Activated CD4-positive, CD25-positive, alpha-beta regulatory T cell treated with anti-CD3 and anti-CD28 coated beads, Interleukin-2, amount 50 U/mL, for 24 hours (primary cell): Measurements from ENCODE around the gene ZNF488.

Experiments
- ATAC-seq, 2 donors: fragments of 150-1000 bp; cut with Tn5 transposase; one replicate each; pipeline ENCODE4 v1.10.0; 2021; ENCODE audit warnings: mild to moderate bottlenecking in 1 of 2, moderate library complexity in 1 of 2

ZNF488 gene

DNA sequence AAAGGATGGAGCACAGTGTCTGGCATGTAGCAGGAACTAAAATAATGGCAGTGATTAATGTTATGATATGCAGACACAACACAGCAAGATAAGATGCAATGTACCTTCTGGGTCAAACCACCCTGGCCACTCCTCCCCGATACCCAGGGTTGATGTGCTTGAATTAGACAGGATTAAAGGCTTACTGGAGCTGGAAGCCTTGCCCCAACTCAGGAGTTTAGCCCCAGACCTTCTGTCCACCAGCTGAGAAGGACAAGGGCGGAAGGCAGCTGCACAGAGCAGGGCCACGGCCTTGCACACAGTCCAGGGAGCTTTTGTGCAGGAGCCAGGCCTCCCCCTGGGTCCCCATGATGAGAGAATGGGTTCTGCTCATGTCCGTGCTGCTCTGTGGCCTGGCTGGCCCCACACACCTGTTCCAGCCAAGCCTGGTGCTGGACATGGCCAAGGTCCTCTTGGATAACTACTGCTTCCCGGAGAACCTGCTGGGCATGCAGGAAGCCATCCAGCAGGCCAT, 35.9 kb downstream of the ZNF488 start, which contains the start of gene RBP3:
RBP3 (plus strand) TSS at position 226 of the 514 bp plus-strand sequence; CDS start at position 348, 122 bp downstream.
- ATAC-seq: no peak

DNA sequence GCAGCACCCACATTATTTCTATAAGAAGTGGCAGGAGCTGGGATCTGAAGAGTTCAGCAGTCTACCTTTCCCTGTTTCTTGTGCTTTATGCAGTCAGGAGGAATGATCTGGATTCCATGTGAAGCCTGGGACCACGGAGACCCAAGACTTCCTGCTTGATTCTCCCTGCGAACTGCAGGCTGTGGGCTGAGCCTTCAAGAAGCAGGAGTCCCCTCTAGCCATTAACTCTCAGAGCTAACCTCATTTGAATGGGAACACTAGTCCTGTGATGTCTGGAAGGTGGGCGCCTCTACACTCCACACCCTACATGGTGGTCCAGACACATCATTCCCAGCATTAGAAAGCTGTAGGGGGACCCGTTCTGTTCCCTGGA, 36.8 kb downstream of the ZNF488 start:
- no peak for ATAC-seq

DNA sequence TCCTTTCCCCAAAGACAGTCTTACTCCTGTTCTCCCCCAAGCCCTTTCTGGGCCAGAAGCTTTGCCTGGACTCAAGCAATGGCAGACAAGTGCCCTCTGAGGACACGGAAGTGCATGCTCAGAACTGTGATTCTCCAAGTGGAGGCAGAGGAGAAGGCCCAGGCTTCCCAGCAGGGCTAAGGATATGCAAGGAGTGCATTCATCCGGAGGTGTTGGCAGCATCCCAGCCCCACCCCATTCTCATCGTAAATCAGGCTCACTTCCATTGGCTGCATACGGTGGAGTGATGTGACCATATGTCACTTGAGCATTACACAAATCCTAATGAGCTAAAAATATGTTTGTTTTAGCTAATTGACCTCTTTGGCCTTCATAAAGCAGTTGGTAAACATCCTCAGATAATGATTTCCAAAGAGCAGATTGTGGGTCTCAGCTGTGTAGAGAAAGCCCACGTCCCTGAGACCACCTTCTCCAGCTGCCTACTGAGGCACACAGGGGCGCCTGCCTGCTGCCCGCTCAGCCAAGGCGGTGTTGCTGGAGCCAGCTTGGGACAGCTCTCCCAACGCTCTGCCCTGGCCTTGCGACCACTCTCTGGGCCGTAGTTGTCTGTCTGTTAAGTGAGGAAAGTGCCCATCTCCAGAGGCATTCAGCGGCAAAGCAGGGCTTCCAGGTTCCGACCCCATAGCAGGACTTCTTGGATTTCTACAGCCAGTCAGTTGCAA, 37.4 kb downstream of the ZNF488 start:
- ATAC-seq: no peak

DNA sequence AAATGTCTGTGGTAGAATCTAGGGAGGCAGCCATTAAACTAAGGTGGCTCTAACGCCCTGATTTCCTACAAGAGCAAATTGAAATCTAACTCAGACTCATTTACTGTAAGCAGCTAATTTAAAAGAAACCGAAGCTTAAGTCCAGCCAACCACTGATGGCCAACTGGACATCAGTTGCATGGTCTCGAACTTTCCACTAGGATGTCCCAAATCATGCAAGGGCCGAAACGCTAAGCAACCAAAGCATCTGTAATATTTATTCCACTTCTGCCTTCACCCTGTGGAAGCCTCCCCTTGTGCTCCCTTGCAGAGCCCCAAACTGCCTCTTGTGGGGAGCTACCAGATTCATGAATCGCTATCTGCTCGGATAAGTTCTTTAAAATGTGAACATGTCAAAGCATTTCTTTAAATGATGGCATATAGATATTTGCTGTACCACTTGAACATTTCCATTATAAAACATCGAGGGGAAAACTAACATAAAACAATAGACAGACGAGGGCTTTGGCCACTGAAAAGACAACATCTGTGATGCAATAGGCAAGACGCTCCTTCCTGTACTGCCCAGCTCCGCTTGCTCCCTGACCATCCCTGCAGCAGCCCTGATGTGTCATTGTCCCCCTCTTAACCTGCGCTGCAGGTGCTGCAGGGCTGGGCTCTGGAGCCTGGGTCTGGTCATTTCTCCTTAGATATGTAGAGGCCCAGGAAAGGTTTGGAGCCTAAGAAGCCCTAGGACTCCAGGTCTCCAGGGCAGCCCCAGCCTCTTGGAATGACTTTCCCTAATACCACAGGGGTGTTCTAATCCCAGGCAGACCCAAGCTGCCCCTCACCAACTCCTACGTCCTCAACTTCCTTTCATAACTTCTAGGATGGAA, 38.9 kb downstream of the ZNF488 start:
- no peak for ATAC-seq

DNA sequence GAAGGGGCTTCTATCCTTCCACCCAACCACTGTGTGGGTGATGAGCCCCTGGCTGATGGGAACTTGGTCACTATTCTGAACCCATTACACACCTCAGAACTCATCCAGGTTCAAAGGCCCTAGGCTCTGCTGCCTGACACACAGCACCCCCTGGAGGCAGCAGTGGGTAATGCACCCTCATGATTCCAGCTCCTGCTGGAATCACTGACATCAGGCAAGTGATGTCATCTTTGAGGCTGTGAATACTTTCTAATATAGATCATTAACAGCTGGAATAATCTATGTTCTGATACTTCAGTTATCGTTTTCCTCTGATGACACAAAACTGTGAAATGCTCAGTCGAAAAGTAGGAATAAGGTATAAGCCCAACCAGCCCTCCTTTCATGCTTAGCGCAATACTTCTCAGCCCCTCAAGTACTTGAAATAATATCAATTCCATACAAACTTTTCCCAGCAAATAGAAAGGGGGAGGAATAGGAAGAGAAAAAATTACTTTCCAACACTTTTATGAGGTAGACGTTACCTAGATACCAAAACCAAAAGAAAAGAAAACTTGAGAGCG, 43.4 kb downstream of the ZNF488 start:
- ATAC-seq: no peak

DNA sequence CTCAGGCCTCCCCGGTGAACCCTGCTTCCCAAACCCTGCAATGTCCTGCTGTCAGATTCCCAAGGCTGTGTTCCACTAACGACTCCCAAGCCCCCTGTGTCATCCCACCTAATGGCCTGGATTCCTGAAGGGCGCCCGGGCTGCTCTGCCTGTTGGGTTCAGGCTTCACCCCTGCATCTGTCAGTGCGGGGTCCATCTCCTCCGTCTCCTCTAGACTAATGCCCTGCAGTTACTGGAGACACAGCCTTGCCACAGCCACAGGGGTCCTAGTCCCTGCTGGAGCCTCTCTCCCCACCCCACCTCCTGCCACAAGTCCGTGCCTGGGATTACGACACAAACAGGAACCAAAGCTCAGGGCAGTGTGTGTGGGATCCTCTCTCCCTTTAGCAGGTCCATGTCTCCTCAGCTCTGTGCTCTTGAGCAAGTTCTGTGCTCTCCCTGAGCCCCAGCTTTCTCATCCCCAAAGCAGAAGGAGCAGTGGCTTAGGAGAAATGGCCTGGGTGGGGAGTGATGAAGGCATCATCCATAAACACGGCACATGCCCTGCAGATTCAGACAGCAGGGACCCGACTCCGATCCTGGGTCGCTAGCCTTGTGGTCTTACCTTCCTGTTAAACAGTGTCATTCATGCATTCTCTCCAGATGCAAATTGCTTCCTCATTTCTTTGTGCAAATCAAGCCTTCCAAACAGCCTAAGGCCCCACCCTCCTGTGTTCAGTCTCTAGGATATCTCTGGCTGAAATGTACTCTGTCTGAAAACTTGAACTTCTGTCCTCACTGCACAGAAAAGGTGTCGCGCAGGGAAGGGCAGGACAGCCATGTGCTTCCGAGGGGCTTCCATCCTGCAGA, 44.1 kb downstream of the ZNF488 start:
- no peak for ATAC-seq

DNA sequence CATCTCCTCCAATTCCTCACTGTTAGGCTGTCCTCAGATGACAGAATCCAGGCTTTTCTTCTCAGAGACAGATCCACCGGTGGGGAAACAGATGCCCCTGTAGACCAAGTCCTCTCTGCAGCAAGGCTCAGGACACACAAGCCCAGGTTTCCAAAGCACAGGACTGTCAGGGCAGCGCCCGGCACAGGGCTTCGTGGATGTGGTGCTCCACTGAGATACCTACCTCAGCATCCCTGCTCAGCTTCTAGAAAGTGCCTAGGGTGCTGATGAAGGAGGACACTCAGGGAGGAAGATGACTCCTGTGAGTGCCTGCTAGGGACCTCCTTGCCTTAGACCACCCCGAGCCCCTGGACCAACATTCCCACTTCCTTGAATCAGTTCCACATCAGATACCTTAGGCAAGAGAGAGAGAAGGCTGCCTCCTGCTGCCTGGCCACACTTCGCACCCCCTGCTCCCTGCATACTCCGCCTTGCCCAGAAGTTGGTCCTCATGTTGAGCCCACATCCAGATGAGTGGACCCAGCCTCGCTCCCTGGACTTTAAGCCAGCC, 44.8 kb downstream of the ZNF488 start:
- ATAC-seq: no peak

DNA sequence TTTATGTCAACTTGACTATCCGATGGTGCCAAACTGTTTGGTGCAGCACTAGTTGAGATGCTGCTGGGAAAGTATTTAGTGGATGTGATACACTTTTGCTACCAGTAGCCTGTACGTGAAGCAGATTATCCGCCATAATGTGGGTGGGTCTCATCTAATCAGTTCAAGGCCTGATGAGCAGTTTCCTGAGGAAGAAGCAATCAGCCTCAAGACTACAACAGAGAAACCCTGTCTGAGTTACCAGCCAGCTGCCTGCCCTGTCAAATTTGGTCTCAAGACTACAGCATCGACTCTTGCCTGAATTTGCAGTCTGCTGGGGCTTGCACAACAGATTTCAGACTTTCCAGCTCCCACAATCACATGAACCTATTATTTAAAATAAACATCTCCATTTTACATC, 46.8 kb downstream of the ZNF488 start:
- ATAC-seq: no peak

DNA sequence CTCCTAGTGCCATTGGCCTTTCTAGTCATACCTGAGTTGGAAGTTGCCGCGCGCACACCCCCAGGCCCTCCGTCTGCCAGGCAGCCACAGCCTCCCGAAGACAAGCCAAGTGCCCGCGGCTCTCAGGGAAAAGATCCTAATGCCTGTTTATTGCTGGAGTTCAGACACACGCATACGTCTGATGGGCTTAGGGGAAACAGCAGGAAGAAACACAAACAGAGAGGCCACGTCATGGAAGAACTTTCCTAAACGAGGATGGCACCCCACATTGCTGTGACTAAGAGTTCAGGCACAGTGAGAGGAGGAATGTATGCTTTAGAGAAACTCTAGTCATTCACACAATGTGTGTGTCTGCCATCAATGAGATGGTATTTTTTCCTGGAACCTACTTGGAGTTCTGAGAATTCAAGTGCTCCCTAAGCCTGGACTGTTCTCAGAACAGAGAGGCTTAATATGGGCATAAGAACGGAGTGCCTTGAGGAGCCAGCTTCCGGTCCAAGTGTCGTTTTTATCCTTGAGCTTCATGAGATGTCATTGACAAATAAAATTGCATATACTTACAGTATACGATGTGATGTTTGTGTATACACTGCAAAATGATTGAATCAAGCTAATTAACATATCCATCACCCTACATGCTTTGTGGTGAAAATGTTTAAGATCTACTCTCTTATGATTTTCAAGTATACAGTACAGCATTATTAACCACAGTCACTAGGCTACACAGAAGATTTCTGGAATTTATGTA, 47.5 kb downstream of the ZNF488 start:
- ATAC-seq: no peak

DNA sequence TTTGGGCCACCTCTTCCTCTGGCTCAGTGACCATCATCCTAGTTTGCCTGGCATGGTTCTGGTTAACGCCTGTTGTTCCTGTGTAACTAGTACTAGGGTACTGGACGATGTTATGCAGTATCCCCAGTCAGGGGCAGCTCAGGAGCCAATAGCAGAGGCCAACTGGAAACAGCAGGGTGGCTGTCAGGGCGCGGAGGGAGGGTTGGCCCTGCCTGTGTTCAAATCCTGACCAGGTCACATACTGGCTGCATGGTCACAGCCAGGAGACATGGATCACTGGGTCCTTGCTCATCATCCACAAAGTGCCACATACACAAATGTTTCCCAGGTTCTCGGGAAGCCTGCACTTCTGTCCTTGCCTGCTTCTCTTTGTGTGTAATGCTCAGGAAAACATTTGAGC, 48.2 kb downstream of the ZNF488 start:
- no peak for ATAC-seq

DNA sequence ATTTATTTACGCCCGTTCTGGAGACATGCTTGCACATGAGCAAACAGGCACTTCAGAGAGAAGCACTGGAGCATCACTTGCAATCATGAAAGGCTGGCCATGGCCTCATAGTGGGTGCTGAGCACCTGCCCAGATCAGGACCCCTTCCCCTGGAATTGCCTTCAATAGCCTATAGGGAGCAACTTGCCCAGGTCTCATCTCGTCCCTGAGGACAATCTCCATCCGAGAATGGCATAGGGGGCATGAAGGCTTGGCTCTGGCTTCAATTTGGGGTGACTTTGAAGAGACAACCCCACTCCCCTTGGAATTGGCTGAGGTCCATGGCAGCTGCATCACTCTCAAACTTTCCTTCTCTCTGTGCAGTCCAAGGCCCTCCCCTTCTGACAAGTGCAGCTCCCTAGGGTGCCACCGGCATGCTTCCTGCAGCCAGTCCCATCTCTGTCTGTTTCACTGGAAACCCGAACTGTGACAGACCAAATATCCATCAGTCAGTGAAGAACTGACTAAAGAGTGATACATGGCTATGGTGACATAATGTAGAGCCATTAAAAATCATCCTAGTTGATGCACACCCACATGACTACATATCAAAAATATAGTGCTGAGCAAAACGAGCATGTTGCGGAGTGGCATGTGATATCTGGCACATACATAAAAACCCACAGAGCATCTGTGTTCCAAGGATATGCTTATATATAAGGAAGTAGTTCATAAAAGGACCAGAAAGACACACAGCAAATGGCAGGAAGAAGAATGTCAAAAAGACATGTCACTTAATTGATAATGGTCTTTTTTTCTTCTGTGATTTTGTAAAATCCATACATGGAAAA, 49.4 kb downstream of the ZNF488 start:
- ATAC-seq: no peak

DNA sequence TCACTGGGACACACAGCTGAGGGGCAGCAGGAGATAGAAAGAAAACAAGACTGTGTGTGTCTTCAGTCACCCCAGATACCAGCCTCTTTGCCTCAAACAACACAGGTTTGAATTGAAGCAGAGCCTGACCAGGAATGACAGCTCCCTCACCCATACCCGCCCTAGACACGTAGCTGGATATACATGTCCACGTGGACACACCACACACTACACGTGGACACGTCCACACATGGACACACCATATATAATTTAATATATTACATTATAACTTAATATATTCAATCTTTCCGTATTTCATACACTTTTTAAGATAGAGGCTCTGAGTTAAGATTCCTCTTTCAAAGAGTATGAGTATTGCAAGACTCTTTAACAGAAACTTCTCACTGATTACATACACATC, 50.6 kb downstream of the ZNF488 start:
- ATAC-seq: no peak

DNA sequence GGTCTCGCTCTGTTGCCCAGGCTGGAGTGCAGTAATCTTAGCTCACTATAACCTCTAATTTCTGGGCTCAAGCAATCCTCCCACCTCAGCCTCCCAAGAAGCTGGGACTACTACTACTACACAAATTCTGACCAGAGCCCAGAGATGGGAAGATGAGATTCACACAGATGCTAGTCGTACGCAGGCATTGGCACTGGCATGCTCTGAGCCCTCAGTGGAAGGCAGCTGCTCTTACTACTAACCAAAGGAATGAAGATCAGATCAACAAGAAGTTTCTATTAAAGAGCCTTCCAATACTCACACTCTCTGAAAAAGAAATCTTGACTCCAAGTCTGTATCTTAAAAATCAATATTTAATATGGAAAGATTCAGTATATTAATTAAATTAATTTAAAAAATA, 51.1 kb downstream of the ZNF488 start:
- ATAC-seq: no peak

DNA sequence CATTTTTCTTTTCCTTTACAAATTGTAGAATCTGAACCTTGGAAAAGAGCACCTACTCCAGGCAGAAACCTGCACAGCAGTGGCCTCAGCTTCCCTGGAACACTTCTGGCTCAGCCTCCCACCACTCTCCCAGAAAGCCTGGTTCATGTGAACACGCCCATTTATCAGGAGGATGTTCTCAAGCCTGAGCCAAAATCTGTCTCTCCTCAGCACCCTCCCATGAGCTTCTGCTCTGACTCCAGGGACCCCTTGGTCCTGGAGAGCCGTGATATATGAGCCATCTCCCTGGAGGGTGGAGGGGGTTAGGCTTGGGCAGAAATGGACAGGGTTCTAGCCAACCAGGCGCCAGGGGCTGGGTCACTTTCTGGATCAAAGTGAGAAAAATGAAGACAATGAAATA, 51.7 kb downstream of the ZNF488 start:
- ATAC-seq: no peak

DNA sequence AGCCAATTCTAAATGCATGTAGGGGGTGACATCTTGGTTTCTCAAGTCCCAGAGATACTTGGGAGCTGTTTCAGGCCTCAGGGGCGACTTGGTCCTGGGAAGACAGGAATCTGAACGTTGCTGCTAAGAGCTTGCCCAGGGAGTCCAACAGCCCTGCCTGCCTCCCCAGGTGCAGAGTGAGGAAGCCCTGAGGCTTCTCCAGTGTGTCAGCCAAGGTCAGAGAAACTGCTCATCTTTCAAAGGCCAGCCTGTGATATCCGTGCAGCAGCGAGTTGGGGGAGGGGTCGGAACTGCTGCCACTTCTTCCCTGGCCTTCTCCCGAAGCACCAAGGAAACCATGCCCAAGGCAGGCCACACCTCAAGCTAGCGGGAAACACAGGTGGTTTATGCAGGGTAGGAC, 52.1 kb downstream of the ZNF488 start:
- ATAC-seq: no peak

DNA sequence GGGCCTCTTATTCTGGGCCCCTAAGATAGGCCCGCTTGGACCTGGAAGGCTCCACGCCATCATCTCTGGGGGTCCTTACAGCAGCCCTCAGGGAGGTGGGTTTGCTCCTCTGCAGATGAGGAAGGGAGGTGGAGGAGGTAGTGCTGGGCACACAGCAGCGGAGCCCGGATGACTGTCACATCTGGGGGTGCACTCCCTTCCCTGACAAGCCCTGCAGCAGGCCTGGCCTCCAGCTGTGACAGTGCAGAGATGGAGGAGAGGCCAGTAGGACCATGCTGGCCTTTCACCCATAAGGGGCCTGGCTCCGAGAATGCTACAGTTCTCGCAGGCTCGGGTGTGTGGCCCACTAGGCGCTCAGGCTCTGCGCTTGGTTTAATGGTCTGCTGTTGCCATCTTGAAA, 52.6 kb downstream of the ZNF488 start:
- ATAC-seq: no peak

DNA sequence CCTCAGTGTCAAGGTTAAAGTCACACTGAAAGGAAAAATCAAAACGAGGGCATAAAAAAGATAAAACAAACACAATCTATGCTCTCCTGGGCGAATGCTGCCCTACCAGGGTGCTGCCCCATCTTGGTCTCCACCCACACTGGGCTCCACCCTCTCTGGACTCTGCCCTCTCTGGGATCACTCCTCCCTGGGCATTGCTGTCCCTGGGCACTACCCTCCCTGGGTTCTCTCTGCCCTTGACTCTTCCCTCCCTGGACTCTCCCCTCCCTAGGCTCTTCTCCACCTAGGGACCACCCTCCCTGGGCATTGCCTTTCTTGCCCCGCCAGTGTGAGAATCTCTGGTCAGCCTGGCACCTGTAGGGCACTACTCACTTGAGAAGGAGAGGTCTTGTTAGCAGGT, 53.3 kb downstream of the ZNF488 start:
- ATAC-seq: no peak

DNA sequence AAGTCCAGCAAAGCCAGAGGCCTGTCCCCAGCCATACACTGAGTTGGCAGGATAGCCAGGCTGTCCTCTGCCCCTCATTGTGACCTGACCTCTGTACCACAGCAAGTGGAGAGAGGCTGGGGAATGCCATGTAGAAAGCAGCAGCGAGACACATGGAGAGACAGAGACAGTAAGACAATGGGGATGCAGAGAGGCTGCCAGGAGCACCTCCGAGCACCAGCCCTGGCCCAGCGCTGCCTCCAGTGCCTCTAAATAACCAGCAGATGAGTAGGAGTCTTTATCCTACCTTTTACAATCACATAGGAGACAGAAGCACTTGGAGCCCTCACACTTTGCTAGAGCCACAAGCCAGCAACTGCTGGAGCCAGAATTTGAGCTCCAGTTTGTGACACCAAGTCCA, 53.7 kb downstream of the ZNF488 start:
- ATAC-seq: no peak

DNA sequence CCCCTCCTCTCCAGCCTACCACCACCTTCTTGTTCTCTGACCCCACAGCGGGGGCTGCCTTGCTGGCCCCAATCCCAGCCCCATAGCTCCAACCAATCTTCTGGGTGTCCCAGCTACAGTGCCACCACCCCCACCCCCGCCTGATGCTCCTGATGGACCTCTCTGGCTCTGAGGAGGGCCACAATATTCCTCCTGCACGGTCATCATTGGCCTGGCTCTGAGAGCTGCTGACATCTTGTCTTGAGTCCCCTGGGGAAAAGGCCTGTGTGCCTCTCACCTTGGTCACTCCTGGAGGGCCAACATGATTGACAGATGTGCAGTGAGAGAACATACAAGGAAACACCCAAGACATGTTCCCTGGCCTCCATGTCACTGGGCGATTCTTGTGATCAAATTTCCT, 54.2 kb downstream of the ZNF488 start:
- no peak for ATAC-seq

DNA sequence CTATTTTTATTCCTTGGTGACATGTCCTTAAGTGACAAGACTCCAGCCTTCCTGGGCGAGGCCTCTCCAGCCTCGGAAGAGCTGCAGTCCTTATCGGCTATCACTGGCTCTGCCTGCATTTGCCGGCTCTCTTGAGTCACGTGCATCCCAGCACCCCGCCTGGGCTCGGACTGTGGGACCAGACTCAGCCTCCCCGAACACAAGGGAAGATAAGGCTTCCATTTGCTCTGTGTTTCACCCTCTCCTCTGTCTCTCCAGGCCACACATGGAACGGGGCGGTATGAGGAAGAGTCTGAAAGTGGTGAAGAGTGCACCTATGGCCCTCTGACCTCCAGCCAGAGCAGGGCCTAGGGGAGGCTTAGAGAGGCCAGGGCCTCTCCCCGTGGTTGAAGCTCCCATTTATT, 57.2 kb downstream of the ZNF488 start:
- ATAC-seq: no peak
